Activated naive CD4-positive, alpha-beta T cell treated with Interleukin-2 at 50 U/mL for 16 hours (primary cell): ENCODE results near the gene PIP5K1B.
"Not testable (repeated sequence)": the region's sequence is repeated elsewhere in the genome, so short reads cannot be mapped to it uniquely, and the experiment has no call there.

ENCODE experiments used
- DNase-seq: peaks from one replicate; pipeline ENCODE4 v3.0.0-alpha.2; 2020

Gene PIP5K1B

GRCh38 chr9:68966496-68966944, 261.5 kb downstream of the PIP5K1B start:
- DNase-seq: no peak

- DNase-seq: no peak
Observed at GRCh38 chr9:68967800-68968199, 262.8 kb downstream of the PIP5K1B start.

- no peak for DNase-seq
Observed at GRCh38 chr9:68969538-68969937, 264.5 kb downstream of the PIP5K1B start.

GRCh38 chr9:68970151-68970550, 265.1 kb downstream of the PIP5K1B start:
- DNase-seq: no peak

- DNase-seq: no peak
Observed at GRCh38 chr9:68973619-68974018, 268.6 kb downstream of the PIP5K1B start.

- no peak for DNase-seq
Observed at GRCh38 chr9:68974431-68974830, 269.4 kb downstream of the PIP5K1B start.

GRCh38 chr9:68974901-68975300, 269.9 kb downstream of the PIP5K1B start:
- no peak for DNase-seq

- DNase-seq: no peak
Observed at GRCh38 chr9:68975365-68976043, 270.5 kb downstream of the PIP5K1B start.

- DNase-seq: no peak
Observed at GRCh38 chr9:68978066-68978465, 273.0 kb downstream of the PIP5K1B start.

- DNase-seq: no peak
Observed at GRCh38 chr9:68978501-68978900, 273.5 kb downstream of the PIP5K1B start.

- DNase-seq: peak; percentile 6
Observed at GRCh38 chr9:68979538-68980314, 274.7 kb downstream of the PIP5K1B start.

- DNase-seq: no peak
Observed at GRCh38 chr9:68980341-68980914, 275.4 kb downstream of the PIP5K1B start.

GRCh38 chr9:68981789-68982188, 276.7 kb downstream of the PIP5K1B start:
- DNase-seq: no peak

GRCh38 chr9:68983008-68983411, 278.0 kb downstream of the PIP5K1B start:
- DNase-seq: no peak

- DNase-seq: no peak
Observed at GRCh38 chr9:68983522-68984424, 278.7 kb downstream of the PIP5K1B start.

- DNase-seq: not testable (repeated sequence)
Observed at GRCh38 chr9:68986949-68987348, 281.9 kb downstream of the PIP5K1B start.

- DNase-seq: no peak
Observed at GRCh38 chr9:68991457-68991856, 286.4 kb downstream of the PIP5K1B start.

GRCh38 chr9:68995776-68996175, 290.7 kb downstream of the PIP5K1B start:
- no peak for DNase-seq

GRCh38 chr9:68996462-68996861, 291.4 kb downstream of the PIP5K1B start:
- DNase-seq: no peak

- no peak for DNase-seq
Observed at GRCh38 chr9:68997666-68998065, 292.6 kb downstream of the PIP5K1B start.

- no peak for DNase-seq
Observed at GRCh38 chr9:68998385-68998784, 293.3 kb downstream of the PIP5K1B start.

- DNase-seq: no peak
Observed at GRCh38 chr9:68998812-68999211, 293.8 kb downstream of the PIP5K1B start.
